Suprapubic skin (tissue), 3 donors: ENCODE data around the gene PBOV1.

Source experiments
- POLR2AphosphoS5 ChIP-seq, 3 donors: sonication (generic); formaldehyde crosslinking; IDR thresholded peaks; one replicate each; pipeline ENCODE4 v1.6.1; 2017; ENCODE audit warnings: antibody characterized with exemption in 3 of 3
- TF ChIP-seq, protein P1 (sequence below), 2 donors: fragments of 200-600 bp in 1 of 2; fragments of 450-650 bp in 1 of 2; sonication (generic) in 1 of 2; IDR thresholded peaks; one replicate each; pipeline ENCODE4 v1.5.1; 2016 to 2019; ENCODE audit warnings: antibody characterized with exemption in 2 of 2, mild to moderate bottlenecking in 1 of 2, moderate library complexity in 1 of 2

DNA sequence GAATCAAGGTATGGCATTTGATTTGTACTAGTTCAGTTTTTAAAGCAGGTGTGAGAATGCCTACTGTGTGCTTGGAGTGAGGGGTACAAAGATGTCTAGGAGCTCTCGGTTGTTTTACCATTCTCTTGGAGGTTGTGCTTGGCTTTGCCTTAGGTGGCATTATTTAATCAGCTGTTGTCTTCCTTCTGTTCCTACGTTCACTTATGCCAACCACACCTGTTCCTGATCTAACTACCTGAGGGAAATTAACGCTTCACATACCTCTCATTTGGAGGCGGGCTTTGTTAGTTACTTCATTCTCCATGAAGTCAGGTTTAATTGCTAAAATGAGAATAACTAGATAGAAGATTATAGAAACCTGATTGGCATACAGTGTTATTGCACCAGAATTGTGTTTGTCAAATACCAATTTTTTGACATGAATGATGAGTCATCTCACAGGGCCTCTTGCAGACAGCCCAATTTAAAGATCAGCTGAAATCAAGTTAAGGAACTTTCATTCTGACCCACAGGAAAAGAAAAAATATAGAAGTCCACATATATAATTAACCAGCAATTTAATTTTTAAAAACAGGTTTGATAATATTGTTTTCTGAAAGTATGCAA, 24.8 kb upstream of the PBOV1 start:
- TF ChIP-seq, protein P1, sequence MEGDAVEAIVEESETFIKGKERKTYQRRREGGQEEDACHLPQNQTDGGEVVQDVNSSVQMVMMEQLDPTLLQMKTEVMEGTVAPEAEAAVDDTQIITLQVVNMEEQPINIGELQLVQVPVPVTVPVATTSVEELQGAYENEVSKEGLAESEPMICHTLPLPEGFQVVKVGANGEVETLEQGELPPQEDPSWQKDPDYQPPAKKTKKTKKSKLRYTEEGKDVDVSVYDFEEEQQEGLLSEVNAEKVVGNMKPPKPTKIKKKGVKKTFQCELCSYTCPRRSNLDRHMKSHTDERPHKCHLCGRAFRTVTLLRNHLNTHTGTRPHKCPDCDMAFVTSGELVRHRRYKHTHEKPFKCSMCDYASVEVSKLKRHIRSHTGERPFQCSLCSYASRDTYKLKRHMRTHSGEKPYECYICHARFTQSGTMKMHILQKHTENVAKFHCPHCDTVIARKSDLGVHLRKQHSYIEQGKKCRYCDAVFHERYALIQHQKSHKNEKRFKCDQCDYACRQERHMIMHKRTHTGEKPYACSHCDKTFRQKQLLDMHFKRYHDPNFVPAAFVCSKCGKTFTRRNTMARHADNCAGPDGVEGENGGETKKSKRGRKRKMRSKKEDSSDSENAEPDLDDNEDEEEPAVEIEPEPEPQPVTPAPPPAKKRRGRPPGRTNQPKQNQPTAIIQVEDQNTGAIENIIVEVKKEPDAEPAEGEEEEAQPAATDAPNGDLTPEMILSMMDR (IDR thresholded peaks at IDR 0.05), result no peak
- no peak for TF ChIP-seq POLR2AphosphoS5 (IDR thresholded peaks at IDR 0.05)
